Measurements from ENCODE around the gene EDRF1.
"Not testable (repeated sequence)": the region's sequence is repeated elsewhere in the genome, so short reads cannot be mapped to it uniquely, and the experiment has no call there.

EDRF1 gene, protein sequence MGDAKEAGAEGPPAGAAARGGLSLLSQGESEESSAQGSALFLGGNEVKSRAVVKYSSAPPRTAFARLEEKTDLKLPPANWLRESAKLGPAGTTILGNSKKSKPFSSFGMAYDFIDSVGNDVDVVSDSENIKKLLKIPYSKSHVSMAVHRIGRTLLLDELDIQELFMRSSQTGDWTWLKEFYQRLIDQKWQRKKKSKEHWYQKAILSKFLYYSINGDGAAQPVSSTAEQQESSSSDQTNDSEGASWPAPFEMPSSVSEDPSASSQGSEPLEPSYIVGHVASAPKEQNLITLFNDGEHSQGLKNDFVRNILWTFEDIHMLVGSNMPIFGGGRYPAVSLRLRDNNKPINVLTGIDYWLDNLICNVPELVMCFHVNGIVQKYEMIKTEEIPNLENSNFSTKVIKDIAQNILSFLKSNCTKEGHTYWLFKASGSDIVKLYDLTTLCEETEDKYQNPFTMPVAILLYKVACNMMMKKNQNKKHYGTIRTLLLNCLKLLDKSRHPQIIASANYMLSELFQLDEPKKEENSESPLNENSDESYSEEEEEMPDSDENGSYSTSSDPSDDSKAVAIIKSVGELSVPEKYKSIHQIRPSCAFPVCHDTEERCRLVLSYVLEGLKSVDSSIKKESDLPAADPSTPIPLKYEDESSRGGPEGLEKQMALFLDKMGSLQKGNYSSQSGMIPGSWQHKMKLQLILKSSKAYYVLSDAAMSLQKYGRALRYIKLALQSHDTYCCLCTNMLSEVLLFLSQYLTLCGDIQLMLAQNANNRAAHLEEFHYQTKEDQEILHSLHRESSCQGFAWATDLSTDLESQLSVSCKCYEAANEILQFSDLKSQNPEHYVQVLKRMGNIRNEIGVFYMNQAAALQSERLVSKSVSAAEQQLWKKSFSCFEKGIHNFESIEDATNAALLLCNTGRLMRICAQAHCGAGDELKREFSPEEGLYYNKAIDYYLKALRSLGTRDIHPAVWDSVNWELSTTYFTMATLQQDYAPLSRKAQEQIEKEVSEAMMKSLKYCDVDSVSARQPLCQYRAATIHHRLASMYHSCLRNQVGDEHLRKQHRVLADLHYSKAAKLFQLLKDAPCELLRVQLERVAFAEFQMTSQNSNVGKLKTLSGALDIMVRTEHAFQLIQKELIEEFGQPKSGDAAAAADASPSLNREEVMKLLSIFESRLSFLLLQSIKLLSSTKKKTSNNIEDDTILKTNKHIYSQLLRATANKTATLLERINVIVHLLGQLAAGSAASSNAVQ

DNA sequence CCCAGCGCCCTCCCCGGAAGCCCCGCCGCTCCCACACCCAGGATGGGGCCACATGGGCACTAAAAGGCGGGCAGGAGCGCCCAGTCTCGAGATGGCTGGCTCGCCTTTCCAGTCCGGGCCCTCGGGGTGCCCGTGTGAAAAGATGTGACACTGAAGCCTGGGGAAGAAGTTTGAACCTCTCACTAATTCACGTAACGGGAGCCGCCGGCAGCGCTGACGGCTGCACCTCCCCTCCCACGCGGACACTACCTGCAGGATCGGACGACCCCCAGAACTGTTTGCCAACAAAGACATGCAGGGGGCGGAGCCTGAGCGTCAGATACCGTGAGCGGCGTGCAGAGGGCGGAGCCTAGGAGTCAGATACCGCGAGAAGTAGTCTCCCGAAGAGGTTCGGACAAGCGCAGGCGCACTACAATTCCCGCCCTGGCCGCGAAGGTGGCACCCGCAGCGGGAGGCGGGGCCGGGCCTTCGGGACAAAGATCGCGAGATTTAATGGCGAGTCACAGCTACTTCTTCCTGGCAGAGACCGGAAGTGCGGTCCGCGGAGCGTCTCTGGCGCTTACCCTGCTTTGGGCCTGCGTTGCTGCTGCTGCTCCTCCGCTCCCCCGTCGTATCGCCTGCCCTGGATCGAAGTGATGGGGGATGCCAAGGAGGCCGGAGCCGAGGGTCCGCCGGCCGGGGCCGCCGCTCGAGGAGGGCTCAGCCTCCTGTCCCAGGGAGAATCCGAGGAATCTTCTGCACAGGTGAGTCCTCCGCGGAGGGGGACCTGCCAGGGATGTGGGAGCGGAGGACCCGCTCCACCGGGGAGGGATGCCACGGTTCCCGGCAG is at the start of gene EDRF1:
Gene EDRF1, plus strand, starts transcription at position 537 of the 829 bp plus-strand sequence. Its CDS starts 99 bp downstream, at position 636.
- H3K4me3 ChIP-seq (ENCODE audit: low read depth, low read length), result peak within 1 kb of the TSS; percentile 96

DNA sequence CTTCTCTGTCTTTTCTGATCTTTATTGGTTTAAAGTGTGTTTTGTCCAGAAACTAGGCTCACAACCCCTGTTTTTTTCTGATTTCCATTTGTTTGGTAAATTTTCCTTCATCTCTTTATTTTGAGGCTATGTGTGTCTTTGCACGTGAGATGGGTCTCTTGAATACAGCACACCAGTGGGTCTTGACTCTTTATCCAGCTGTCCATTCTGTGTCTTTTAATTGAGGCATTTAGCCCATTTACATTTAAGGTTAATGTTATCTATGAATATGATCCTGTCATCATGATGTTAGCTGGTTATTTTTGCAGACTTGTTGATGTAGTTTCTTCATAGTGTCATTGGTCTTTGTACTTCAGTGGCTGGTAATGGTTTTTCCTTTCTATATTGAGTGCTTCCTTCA is 46.6 kb upstream of the EDRF1 start:
- no peak overlapping the region for H3K4me3 ChIP-seq (ENCODE audit: low read depth, low read length)

DNA sequence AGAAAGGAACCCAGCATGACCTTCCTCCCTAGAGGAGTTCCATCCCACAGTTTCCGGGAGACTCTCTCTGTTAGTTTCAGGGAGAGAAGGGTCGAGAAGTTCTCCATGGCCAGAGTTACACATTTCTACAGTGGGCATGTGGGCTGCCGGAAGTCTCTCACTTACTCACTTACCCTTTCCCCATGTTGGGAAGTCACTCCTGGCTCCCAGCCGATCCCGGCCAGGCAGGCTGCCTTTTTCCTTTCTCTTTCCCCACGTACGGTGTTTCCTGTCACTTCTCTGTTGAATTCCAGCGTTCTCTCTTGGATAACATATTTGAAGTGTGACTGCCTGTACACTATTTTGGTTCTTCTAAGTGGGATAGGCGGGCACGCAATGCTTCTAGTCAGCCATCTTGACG is 40.1 kb upstream of the EDRF1 start:
- no peak overlapping the region for H3K4me3 ChIP-seq (ENCODE audit: low read depth, low read length)

DNA sequence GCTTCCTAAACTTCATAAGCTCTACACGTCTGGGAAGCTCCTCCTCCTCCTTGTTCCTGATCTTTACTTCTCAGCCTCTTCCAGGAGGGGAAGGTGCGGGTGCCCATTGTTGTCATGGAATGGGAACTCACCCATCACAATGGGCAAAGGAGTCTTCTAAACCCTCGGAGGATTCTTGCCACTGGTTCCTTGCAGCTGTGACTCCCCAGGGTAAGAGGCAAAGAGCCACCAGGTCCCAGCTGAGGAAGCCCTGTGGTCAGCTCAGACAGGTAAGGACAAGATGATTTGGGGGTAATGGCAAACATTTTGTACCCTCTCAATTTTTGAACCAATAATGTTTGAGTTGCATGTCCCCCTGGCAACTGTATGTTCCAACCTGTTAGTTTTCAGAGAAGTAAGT is 36.4 kb upstream of the EDRF1 start, which contains the start of gene TEX36:
Gene TEX36, minus strand, starts transcription at position 101 of the 400 bp plus-strand sequence. CDS start 174 bp downstream, outside the sequence.
- H3K4me3 ChIP-seq (ENCODE audit: low read depth, low read length), result no peak within 1 kb of the TSS

DNA sequence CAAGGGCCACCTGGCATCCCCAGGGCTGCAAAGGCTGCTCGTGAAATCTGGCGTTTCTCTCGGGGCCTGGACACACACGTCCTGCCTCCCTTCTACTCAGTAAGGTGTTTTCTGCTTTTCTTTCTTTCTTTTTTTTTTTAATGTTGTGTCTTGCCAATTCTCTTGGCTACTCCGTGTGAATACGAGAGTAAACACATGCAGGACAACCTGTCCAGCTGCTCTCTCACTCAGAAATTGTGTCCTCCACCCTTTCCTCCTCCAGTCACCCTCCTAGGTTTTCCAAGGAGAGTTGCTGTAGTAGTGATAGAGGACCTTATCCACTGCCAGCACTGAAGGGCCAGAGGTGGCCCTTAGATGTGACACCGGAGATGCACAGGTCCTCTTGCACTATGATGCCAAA is 35.7 kb upstream of the EDRF1 start:
- no peak overlapping the region for H3K4me3 ChIP-seq (ENCODE audit: low read depth, low read length)

DNA sequence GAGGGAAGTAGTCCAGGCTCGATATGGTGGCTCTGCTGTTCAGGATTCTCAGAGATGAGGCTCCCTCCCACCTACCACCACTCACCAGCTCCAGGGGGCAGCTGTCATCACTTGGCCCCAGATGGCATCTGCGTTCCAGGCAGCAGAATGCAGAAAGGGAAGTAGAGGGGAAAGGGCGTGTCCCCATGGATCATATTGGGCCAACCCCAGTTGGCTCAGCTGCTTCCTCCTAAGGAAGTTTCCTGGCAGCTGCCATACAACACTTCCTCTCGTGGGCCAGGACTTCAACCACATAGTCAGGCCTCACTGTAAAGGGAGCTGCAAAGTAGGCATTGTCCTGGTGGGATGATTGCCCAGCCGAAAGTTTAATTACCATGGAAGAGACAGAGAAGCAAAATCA is 34.9 kb upstream of the EDRF1 start:
- H3K4me3 ChIP-seq (ENCODE audit: low read depth, low read length), result no peak overlapping the region

DNA sequence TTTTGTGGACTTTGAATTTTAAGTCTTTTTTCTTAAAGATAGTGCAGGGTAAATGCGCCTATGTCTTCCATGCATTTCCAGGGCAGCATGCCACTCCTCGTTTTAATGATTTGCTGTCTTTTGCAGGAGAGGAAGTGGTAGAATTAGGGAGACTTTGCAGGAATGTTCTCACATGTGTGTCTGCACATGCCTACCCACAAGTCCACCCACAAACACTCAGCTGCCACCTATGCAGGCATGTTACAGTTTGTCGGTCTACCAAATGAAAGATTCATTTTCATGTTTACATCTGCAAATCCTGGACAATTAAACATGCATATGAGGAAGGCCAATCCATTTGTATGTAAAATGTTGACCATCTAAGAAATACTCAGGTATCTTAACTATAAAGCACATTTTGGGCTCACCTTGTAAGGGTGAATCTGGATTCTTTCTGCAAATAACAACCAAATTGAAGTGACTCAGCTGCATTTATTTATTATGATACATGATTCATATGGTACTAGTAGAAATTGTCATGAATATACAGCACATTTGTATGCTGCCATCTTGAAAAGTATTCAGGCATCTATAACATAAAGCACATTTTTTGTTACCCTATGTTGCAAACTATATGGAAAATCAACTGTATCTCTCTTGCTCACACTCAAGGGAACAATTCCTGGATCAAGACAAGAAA is 31.9 kb upstream of the EDRF1 start:
- H3K4me3 ChIP-seq (ENCODE audit: low read depth, low read length), result no peak overlapping the region

DNA sequence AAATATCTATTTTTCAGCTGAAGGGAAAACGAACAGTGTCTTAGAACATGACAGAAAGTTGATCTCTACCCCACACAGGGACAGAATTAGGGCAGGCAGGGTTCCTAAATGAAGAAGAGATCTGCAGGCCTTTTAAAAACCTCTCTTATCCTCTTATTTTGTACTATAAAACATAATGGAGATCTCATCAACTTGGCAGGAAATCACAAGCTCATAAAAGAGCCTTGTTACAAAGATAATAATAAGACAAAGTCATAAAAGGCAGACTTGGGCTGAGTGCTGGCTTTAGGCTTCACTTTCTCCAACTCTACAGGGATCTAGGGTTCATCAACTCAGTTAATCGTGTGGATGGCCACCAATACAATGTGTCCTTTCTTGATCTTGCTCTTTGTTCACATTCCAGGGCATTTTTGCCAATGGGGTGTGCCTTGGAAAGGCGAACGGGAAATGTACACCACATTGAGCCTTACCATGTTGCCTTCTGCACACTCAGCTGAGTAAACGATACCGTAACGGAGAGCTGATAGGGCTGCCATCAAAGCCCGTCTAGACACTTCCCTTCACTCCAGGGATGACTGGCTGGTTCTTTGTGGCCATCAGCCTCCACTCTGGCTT is 29.4 kb upstream of the EDRF1 start:
- no peak overlapping the region for H3K4me3 ChIP-seq (ENCODE audit: low read depth, low read length)

DNA sequence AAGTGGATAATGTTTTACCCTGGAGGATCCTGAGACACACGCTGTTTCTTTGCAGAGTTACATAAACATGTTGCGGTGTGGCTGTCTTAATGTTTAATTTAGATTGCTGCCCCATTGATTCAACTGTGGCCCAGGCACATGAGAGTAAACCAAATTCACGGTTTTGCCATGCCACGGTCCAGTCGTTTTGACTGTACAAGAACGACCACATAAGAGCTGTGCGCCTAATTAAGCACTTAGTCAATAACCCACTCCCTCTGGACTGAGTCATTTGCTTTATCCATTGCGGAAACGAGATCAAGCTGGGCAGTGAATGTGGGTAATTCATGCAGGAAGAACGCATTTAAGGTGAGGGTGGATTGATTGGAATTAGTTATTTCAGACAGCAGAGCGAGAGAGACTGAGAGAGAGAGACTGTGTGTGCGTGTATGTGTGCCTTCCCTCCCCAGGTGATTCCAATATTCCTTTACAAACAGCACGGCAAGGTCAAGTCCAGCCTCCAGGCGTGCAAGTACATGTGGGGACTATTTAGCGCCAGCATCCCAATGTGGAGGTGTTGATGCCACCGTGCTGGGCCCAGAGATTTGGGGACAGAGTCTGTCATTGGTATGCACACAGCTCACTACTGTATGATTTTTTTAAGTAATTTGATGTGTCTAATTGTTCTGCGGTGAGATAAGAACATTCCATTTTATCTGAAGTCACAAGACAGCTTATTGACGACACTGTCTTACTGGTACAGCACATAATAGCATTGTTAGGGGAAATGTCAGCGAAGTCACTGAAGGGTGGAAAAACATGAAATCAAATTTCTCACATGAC is 28.1 kb upstream of the EDRF1 start:
- no peak overlapping the region for H3K4me3 ChIP-seq (ENCODE audit: low read depth, low read length)

DNA sequence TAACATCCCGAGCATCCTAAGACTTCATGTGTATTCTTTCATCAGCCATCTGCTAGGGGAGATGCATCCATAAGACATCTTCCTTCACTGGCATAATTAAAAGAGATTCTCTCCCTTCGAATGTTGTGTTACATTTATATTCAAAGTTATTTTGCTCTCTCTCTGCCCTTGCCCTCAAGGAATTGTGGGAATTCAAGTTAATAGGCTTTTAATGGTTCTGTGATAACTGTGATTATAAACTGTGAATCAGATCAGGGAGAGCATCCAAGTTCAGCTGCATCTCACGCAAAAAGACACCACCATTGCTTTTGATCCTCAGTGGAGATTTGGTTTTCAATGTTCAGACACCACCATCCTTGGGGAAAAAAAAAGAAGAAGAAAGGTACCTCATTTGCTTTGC is 27.3 kb upstream of the EDRF1 start:
- no peak overlapping the region for H3K4me3 ChIP-seq (ENCODE audit: low read depth, low read length)

DNA sequence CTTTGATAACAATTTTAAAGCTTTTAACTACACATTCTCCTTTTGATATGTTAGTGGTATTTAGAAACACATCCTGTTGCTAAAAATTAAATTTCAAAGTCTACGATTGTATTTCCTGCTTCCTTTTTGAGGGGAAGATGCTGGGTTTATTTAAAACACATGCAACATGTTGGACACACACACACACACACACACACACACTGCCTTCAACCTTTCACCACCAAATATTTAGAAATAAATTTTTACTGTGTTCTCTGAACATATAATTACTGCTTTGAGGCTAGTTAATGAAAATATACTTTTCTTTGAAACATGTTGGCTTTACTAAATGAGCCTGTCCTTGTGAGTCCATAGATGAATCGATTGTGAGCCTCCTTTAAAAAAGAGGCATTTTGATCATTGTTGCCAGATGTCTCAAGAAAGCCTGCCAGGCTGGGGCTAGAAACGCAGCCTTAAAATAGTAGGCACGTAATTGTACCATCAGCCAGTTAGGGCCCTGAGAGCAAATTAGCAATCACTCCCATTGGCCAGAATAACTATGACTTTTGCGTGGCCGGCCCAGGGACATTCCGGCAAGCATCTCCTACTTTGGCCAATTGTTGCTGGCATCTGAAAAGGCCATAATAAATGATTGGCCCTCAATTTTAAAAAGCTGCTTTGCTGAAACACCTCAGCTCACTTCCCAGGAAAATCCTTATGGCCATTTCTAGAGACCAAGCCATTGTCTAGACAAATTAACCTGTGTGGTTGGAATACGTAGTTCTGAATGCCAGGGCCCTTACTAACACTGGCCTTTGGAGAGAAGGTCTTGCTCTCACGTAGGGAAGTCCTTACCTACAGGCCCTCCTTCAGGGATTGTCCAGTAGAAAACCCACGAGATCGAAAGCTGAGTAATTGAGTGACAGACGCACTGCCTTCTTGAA is 26.6 kb upstream of the EDRF1 start:
- no peak overlapping the region for H3K4me3 ChIP-seq (ENCODE audit: low read depth, low read length)

DNA sequence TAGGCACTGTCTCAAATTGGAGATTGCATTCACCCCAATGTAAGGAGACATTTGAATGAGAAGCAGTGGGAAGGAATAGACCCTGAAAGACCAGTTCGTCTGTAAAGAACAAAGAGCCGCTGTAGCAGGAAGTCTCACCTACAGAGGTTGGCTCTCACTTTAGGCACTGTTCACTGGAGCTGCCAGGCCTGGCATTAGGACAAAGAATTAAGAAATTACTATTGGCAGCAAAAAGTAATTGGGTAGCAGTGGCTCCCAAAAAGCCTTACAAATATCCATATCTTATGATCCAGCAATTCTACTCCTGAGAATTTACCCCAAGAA is 26.0 kb upstream of the EDRF1 start:
- H3K4me3 ChIP-seq (ENCODE audit: low read depth, low read length), result no peak overlapping the region

DNA sequence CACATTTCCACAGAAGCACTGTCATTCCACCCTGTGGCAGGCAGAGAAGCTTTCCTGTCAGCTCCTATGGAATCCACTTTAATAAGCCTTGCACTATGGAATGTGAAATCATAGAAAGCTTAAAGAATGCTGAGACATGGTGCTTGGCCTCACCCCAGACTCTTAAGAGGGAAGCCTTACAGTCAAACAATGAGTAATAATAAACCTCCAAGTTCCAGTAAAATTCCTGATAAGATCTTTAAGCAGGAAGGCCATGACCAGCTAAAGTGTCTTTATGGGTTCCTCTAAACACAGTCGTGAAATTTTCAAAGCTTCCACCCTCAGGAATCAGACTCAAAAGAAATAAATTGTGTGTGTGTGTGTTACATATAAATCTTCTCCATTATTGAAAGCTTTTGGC is 24.6 kb upstream of the EDRF1 start:
- no peak overlapping the region for H3K4me3 ChIP-seq (ENCODE audit: low read depth, low read length)

DNA sequence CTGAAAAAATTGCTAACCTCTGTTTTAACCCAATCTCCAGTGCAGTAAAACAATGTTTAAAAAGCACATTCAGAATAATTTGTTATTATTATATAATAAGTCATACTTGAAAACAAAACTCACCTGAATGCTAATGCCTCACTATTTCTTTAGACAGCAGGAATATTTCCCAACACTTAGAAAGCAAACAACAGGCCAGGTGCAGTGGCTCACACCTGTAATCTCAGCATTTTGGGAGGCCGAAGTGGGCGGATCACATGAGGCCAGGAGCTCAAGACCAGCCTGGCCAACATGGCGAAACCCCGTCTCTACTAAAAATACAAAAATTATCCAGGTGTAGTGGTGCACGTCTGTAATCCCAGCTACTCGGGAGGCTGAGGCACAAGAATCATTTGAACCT is 22.6 kb upstream of the EDRF1 start:
- H3K4me3 ChIP-seq (ENCODE audit: low read depth, low read length), result not testable (repeated sequence)

DNA sequence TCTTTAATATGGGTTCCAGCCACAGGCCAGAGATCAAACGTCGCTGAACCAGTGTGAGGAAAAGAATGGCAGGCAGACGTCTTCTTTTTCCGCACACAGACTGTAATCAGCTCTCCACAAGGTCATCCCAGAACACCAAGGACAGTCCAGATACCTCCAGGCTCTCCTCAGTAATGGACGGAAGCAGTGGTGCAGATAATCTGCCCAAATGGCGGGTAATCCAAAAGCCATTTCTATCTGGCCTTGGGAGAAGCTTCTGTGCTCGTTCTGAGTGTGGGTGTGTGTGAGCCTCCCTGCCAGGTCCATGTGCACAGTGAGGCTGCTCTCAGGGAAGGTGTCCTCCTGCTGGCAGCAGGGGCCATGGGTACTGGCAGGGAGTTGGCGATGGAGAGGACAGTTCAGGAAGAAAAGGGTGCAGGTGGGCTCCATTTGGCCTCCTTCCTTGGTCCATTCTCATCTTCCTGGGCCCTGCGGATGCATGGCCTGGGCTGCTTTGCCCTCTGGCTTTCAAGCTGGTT is 21.0 kb upstream of the EDRF1 start:
- no peak overlapping the region for H3K4me3 ChIP-seq (ENCODE audit: low read depth, low read length)

DNA sequence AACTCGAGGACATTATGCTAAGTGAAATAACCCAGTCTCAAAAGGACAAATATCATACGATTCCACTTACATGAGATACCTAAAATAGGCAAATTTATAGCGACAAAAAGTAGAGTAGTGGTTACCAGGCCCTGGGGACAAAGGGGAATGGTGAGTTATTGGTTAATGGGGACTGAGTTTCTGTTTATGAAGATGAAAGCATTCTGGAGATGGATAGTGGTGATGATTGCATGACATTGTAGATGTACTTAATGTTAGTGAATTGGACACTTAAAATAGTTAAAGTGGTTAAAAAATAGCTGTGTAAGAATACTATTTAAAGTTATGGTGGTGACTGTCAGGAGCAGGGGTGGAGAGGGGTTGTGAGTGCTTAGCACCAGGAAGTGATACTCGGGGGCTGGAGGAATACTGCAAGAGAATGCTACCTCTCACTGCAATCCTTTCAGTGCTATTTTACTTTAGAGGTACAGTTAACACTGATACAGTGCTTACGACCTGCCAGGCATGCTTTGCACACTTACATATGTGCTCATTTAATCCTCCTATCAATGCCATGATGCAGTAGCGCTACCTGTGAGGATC is 19.9 kb upstream of the EDRF1 start:
- no peak overlapping the region for H3K4me3 ChIP-seq (ENCODE audit: low read depth, low read length)

DNA sequence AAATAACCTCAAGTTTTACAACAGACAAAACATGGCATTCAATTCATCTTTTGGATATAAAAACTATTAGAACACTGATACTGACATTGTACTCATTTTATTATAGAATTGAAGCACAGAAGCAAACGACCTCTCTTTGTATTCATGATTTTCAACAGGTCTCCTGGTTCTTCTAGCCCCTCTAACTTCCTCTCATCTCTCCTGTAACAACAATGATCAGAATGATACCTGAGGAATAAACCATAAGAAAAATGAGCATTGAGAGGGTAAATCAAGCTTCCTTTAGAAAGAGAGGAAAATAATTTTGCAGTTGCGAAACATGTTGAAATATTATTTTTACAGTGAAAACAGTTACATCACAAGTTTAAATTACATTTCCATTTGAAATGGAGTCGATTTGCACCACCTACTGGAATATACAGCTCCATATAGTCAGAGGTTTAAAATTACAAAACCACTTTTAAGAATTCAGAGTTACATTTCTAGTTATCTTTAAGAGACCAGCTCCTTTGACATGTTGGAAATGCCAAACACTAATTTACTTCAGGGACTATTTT is 19.1 kb upstream of the EDRF1 start:
- no peak overlapping the region for H3K4me3 ChIP-seq (ENCODE audit: low read depth, low read length)

Measured in iPS-11a (cell line).